HepG2 (cell line): ENCODE data around the gene SLC48A1.

Experiments
- FOXK2 ChIP-seq: fragments of 450-650 bp; IDR thresholded peaks from 2 replicates; pipeline ENCODE4 v1.6.1; 2016
- PHF8 ChIP-seq: sonication (generic); formaldehyde crosslinking; IDR thresholded peaks from 2 replicates; pipeline ENCODE4 v1.5.0; 2020; ENCODE audit warnings: missing genetic modification reagents
- POLR2A ChIP-seq, 2 experiments: IDR thresholded peaks; 2 replicates each; pipeline ENCODE4 v1.6.1; 2011; ENCODE audit warnings: low read depth in 2 of 2, low read length in 2 of 2, mild to moderate bottlenecking in 1 of 2, moderate library complexity in 1 of 2; ENCODE audit not compliant: insufficient read depth in 1 of 2
- POLR2G ChIP-seq: fragments of 200-400 bp; formaldehyde crosslinking; IDR thresholded peaks from 2 replicates; pipeline ENCODE4 v1.6.1; 2018; ENCODE audit warnings: mild to moderate bottlenecking, low read depth, low read length, moderate library complexity
- RAD21 ChIP-seq: fragments of 450-650 bp; formaldehyde crosslinking; IDR thresholded peaks from 2 replicates; pipeline ENCODE4 v1.5.0; 2020; ENCODE audit warnings: mild to moderate bottlenecking
- SOX6 ChIP-seq, 2 experiments: fragments of 450-650 bp in 1 of 2; sonication (generic) in 1 of 2; formaldehyde crosslinking in 1 of 2; IDR thresholded peaks; 2 replicates each; pipeline versions ENCODE4 v1.4.0 to v1.6.1; 2017 to 2020; ENCODE audit warnings: antibody characterized with exemption in 1 of 2, mild to moderate bottlenecking in 1 of 2, missing genetic modification reagents in 1 of 2
- YY1 ChIP-seq: IDR thresholded peaks from 2 replicates; pipeline ENCODE4 v1.6.1; 2011; ENCODE audit warnings: low read length, low read depth, moderate library complexity, mild to moderate bottlenecking; ENCODE audit not compliant: insufficient read depth, insufficient replicate concordance
- TF ChIP-seq, protein P1 (sequence below): sonication (generic); formaldehyde crosslinking; IDR thresholded peaks from 2 replicates; pipeline ENCODE4 v1.4.0; 2020; ENCODE audit warnings: missing genetic modification reagents
- TF ChIP-seq, protein P2 (sequence below): sonication (generic); formaldehyde crosslinking; IDR thresholded peaks from 2 replicates; pipeline ENCODE4 v1.9.0; 2021; ENCODE audit warnings: missing genetic modification reagents, mild to moderate bottlenecking, borderline replicate concordance
- TF ChIP-seq, protein P3 (sequence below): sonication (generic); formaldehyde crosslinking; IDR thresholded peaks from 2 replicates; pipeline ENCODE4 v1.5.0; 2020; ENCODE audit warnings: missing genetic modification reagents
- TF ChIP-seq, protein P4 (sequence below): sonication (generic); formaldehyde crosslinking; IDR thresholded peaks from 2 replicates; pipeline ENCODE4 v1.5.0; 2020; ENCODE audit warnings: mild to moderate bottlenecking, missing genetic modification reagents, moderate library complexity

DNA sequence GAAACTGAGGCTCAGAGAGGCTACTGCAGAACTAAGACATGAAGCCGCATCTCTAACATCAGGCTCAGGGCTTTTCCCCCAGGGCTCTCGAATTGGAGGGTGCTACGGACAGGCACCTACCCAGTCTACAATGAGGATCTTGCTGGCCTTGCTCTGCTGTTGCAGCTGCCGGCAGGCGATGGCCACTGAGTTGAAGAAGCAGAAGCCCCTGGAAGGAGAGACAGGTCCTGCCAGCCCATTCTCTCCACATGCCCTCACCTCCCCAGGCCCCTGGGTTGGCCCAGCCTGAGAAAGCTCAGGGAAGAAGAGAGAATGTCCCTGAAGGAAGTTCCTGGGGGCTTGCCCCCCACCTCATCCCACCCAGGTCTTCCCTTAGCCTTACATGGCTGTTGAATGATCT lies 16.1 kb downstream of the SLC48A1 start:
- TF ChIP-seq, protein P1, sequence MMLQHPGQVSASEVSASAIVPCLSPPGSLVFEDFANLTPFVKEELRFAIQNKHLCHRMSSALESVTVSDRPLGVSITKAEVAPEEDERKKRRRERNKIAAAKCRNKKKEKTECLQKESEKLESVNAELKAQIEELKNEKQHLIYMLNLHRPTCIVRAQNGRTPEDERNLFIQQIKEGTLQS = no peak
- TF ChIP-seq YY1 (no peak), FOXK2 (no peak), POLR2A (IDR thresholded peaks at IDR 0.05; ENCODE audit: insufficient read depth in 1 of 2, low read depth in 2 of 2, low read length in 2 of 2) (no peak), RAD21 (no peak), POLR2G (no peak), PHF8 (CRISPR knock-in tag) (no peak), SOX6 (IDR thresholded peaks at IDR 0.05) (no peak), SOX6 (CRISPR knock-in tag; IDR thresholded peaks at IDR 0.05) (no peak)
- TF ChIP-seq, protein P2, sequence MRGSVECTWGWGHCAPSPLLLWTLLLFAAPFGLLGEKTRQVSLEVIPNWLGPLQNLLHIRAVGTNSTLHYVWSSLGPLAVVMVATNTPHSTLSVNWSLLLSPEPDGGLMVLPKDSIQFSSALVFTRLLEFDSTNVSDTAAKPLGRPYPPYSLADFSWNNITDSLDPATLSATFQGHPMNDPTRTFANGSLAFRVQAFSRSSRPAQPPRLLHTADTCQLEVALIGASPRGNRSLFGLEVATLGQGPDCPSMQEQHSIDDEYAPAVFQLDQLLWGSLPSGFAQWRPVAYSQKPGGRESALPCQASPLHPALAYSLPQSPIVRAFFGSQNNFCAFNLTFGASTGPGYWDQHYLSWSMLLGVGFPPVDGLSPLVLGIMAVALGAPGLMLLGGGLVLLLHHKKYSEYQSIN = no peak
- TF ChIP-seq, protein P3, sequence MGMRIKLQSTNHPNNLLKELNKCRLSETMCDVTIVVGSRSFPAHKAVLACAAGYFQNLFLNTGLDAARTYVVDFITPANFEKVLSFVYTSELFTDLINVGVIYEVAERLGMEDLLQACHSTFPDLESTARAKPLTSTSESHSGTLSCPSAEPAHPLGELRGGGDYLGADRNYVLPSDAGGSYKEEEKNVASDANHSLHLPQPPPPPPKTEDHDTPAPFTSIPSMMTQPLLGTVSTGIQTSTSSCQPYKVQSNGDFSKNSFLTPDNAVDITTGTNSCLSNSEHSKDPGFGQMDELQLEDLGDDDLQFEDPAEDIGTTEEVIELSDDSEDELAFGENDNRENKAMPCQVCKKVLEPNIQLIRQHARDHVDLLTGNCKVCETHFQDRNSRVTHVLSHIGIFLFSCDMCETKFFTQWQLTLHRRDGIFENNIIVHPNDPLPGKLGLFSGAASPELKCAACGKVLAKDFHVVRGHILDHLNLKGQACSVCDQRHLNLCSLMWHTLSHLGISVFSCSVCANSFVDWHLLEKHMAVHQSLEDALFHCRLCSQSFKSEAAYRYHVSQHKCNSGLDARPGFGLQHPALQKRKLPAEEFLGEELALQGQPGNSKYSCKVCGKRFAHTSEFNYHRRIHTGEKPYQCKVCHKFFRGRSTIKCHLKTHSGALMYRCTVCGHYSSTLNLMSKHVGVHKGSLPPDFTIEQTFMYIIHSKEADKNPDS (CRISPR knock-in tag) = no peak
- TF ChIP-seq, protein P4, sequence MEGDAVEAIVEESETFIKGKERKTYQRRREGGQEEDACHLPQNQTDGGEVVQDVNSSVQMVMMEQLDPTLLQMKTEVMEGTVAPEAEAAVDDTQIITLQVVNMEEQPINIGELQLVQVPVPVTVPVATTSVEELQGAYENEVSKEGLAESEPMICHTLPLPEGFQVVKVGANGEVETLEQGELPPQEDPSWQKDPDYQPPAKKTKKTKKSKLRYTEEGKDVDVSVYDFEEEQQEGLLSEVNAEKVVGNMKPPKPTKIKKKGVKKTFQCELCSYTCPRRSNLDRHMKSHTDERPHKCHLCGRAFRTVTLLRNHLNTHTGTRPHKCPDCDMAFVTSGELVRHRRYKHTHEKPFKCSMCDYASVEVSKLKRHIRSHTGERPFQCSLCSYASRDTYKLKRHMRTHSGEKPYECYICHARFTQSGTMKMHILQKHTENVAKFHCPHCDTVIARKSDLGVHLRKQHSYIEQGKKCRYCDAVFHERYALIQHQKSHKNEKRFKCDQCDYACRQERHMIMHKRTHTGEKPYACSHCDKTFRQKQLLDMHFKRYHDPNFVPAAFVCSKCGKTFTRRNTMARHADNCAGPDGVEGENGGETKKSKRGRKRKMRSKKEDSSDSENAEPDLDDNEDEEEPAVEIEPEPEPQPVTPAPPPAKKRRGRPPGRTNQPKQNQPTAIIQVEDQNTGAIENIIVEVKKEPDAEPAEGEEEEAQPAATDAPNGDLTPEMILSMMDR = no peak
